Stimulated activated CD4-positive, alpha-beta T cell treated with anti-CD3 and anti-CD28 coated beads, TNF-alpha, amount 100 ng/mL, for 1 hour (primary cell): ENCODE measurements around the gene WIF1.

Source experiments
- DNase-seq, 3 donors: peaks; one replicate each; pipeline ENCODE4 v3.0.0-alpha.2; 2020; ENCODE audit warnings: low read depth in 3 of 3, low spot score in 1 of 3

WIF1 gene

GRCh38 chr12:65123435-65124063 lies 2.4 kb upstream of the WIF1 start:
- DNase-seq = no peak

GRCh38 chr12:65122703-65123102 lies 1.6 kb upstream of the WIF1 start:
- DNase-seq = no peak

- DNase-seq = no peak
Observed at GRCh38 chr12:65121956-65122469, 908 bp upstream of the WIF1 start.

- DNase-seq = no peak
Observed at GRCh38 chr12:65119063-65119462, 2.0 kb downstream of the WIF1 start.

GRCh38 chr12:65113621-65114035 lies 7.5 kb downstream of the WIF1 start:
- no peak for DNase-seq

GRCh38 chr12:65106948-65107347 lies 14.2 kb downstream of the WIF1 start:
- DNase-seq = no peak

GRCh38 chr12:65100140-65100539 lies 21.0 kb downstream of the WIF1 start:
- DNase-seq = no peak

- no peak for DNase-seq
Observed at GRCh38 chr12:65099182-65099581, 21.9 kb downstream of the WIF1 start.

GRCh38 chr12:65098364-65098763 lies 22.7 kb downstream of the WIF1 start:
- DNase-seq = no peak

- no peak for DNase-seq
Observed at GRCh38 chr12:65094722-65095121, 26.4 kb downstream of the WIF1 start.

GRCh38 chr12:65093606-65094005 lies 27.5 kb downstream of the WIF1 start:
- no peak for DNase-seq

GRCh38 chr12:65090461-65090860 lies 30.6 kb downstream of the WIF1 start:
- no peak for DNase-seq

- no peak for DNase-seq
Observed at GRCh38 chr12:65086236-65086635, 34.9 kb downstream of the WIF1 start.

GRCh38 chr12:65084579-65084978 lies 36.5 kb downstream of the WIF1 start:
- no peak for DNase-seq

GRCh38 chr12:65083581-65083980 lies 37.5 kb downstream of the WIF1 start:
- no peak for DNase-seq

GRCh38 chr12:65082406-65082805 lies 38.7 kb downstream of the WIF1 start:
- no peak for DNase-seq

GRCh38 chr12:65081496-65081895 lies 39.6 kb downstream of the WIF1 start:
- no peak for DNase-seq

- DNase-seq = no peak
Observed at GRCh38 chr12:65074932-65075331, 46.2 kb downstream of the WIF1 start.

GRCh38 chr12:65069336-65069735 lies 51.8 kb downstream of the WIF1 start:
- DNase-seq = no peak

GRCh38 chr12:65067383-65067782 lies 53.7 kb downstream of the WIF1 start:
- DNase-seq = no peak

GRCh38 chr12:65055859-65056258 lies 65.2 kb downstream of the WIF1 start:
- no peak for DNase-seq

- DNase-seq = no peak
Observed at GRCh38 chr12:65051218-65051617, 69.9 kb downstream of the WIF1 start.

- no peak for DNase-seq
Observed at GRCh38 chr12:65045269-65045668, 75.8 kb downstream of the WIF1 start.
